ENCODE measurements around the gene ANKS6. TPM values are rescaled to one million over a fixed set of nuclear protein-coding genes. Genes with fewer than 3 reads are reported as not detected.

ANKS6 gene
- total RNA-seq, 2 donors from 2014 or later, result 13.2 to 32.0 TPM

- Histone ChIP-seq H3K4me3 (no peak overlapping the region), H3K36me3 (replicated peaks in 1 of 2; ENCODE audit: insufficient read depth in 1 of 2, low read depth in 2 of 2) (peaks cover 0 to 2% of the 10 kb centered on the region in 2 donors), H3K27ac (no peak overlapping the region), H3K27me3 (no peaks in the 10 kb centered on the region), H3K9me3 (no peaks in the 10 kb centered on the region), H3K4me1 (no peaks in the 10 kb centered on the region)
- intact Hi-C loops (cut with DNase I), result no loop called here
- WGBS, 2 donors, result 76 to 79% methylated on average over 5 of the region's 5 CpGs
- ATAC-seq (no peak), DNase-seq (no peak)
- TF ChIP-seq CTCF (IDR thresholded peaks at IDR 0.05), result no peak
- no peak for TF ChIP-seq POLR2A (IDR thresholded peaks at IDR 0.05)
These were observed 33.4 kb upstream of the ANKS6 start for GRCh38 chr9:98829766-98830165.

- intact Hi-C loops (cut with DNase I), result no loop called here
- Histone ChIP-seq H3K27ac (no peak overlapping the region), H3K4me3 (no peak overlapping the region), H3K4me1 (no peaks in the 10 kb centered on the region), H3K27me3 (no peaks in the 10 kb centered on the region), H3K36me3 (replicated peaks in 1 of 2; ENCODE audit: insufficient read depth in 1 of 2, low read depth in 2 of 2) (peaks cover 0 to 2% of the 10 kb centered on the region in 2 donors), H3K9me3 (no peaks in the 10 kb centered on the region)
- DNase-seq (no peak), ATAC-seq (no peak)
- no peak for TF ChIP-seq CTCF (IDR thresholded peaks at IDR 0.05)
- no peak for TF ChIP-seq POLR2A (IDR thresholded peaks at IDR 0.05)
- WGBS, 2 donors, result 87 to 91% methylated on average over 11 to 20 of the region's 20 CpGs
These were observed 30.4 kb upstream of the ANKS6 start for GRCh38 chr9:98826716-98827115.

GRCh38 chr9:98825414-98825813 is 29.1 kb upstream of the ANKS6 start:
- H3K9me3 ChIP-seq, result no peaks in the 10 kb centered on the region
- no peak overlapping the region for H3K27ac ChIP-seq
- TF ChIP-seq CTCF (IDR thresholded peaks at IDR 0.05) (no peak), POLR2A (IDR thresholded peaks at IDR 0.05) (no peak)
- DNase-seq (no peak), ATAC-seq (no peak)
- H3K27me3 ChIP-seq, result no peaks in the 10 kb centered on the region
- no peaks in the 10 kb centered on the region for H3K4me1 ChIP-seq
- WGBS, 2 donors, result 91 to 92% methylated on average over 3 of the region's 3 CpGs
- peaks cover 0 to 2% of the 10 kb centered on the region in 2 donors for H3K36me3 ChIP-seq (replicated peaks in 1 of 2; ENCODE audit: insufficient read depth in 1 of 2, low read depth in 2 of 2)
- intact Hi-C loops (cut with DNase I), result no loop called here
- H3K4me3 ChIP-seq, result no peak overlapping the region

GRCh38 chr9:98823666-98824334 is 27.4 kb upstream of the ANKS6 start:
- no peak for DNase-seq
- Histone ChIP-seq H3K36me3 (replicated peaks in 1 of 2; ENCODE audit: insufficient read depth in 1 of 2, low read depth in 2 of 2) (peaks cover 0 to 2% of the 10 kb centered on the region in 2 donors), H3K4me1 (no peaks in the 10 kb centered on the region), H3K4me3 (no peak overlapping the region), H3K27me3 (no peaks in the 10 kb centered on the region), H3K9me3 (no peaks in the 10 kb centered on the region), H3K27ac (no peak overlapping the region)
- no peak for TF ChIP-seq POLR2A (IDR thresholded peaks at IDR 0.05)
- no peak for TF ChIP-seq CTCF (IDR thresholded peaks at IDR 0.05)
- ATAC-seq, result no peak
- WGBS, 2 donors, result 87 to 96% methylated on average over 3 of the region's 3 CpGs
- intact Hi-C loops (cut with DNase I), result no loop called here

GRCh38 chr9:98822661-98823060 is 26.3 kb upstream of the ANKS6 start:
- WGBS, 2 donors, result 94 to 100% methylated on average over 6 of the region's 6 CpGs
- DNase-seq, result no peak
- ATAC-seq, result no peak

More at GRCh38 chr9:98822661-98823060, 26.3 kb upstream of the ANKS6 start:
- Histone ChIP-seq H3K27ac (no peak overlapping the region), H3K9me3 (no peaks in the 10 kb centered on the region), H3K4me3 (no peak overlapping the region), H3K27me3 (no peaks in the 10 kb centered on the region), H3K36me3 (replicated peaks in 1 of 2; ENCODE audit: insufficient read depth in 1 of 2, low read depth in 2 of 2) (no peaks in the 10 kb centered on the region), H3K4me1 (no peaks in the 10 kb centered on the region)
- intact Hi-C loops (cut with DNase I), result no loop called here
- TF ChIP-seq CTCF (IDR thresholded peaks at IDR 0.05) (no peak), POLR2A (IDR thresholded peaks at IDR 0.05) (no peak)
